Inflammatory macrophage treated with lipopolysaccharide for 4 hours (primary cell): ENCODE measurements around the gene LRP3.
"Not testable (repeated sequence)": the region's sequence is repeated elsewhere in the genome, so short reads cannot be mapped to it uniquely, and the experiment has no call there.

Experiments used
- DNase-seq: peaks from one replicate; pipeline ENCODE4 v3.0.0-alpha.2; 2020

LRP3 gene

DNA sequence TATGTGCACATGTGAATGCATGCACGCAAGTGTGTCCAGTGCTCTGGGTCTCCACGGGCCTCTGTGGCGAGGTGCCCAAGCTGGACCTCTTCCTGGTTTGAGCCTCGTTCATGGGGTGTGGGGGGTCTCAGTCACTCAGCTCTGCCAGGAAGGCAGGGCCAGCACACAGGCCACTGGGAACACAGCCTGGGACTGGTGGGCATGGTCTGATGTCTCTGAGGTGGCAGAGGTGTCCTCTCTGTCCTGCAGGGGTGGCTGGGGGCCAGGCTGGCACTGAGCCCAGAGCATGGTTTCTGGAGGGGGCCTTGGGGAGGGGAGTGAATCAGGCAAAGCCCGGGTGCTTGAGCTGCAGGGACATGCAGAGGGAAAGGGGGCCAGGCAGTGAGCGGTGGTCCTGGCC lies 9.4 kb downstream of the LRP3 start:
- DNase-seq, result no peak

GRCh38 chr19:33204136-33204973 lies 10.2 kb downstream of the LRP3 start:
- no peak for DNase-seq

DNA sequence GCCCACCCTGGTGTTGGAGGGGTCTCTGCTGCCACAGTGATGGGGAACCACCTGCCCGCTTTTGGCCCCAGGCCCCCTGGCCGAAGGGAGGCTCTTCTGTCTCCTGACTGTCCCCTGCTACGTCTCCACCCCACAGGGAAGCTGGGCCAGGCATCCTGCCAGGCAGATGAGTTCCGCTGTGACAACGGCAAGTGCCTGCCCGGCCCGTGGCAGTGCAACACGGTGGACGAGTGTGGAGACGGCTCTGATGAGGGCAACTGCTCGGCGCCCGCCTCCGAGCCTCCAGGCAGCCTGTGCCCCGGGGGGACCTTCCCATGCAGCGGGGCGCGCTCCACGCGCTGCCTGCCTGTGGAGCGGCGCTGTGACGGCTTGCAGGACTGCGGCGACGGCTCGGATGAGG lies 11.0 kb downstream of the LRP3 start:
- no peak for DNase-seq

GRCh38 chr19:33205531-33206260 lies 11.6 kb downstream of the LRP3 start:
- no peak for DNase-seq

GRCh38 chr19:33206261-33207039 lies 12.3 kb downstream of the LRP3 start:
- no peak for DNase-seq

- DNase-seq, result no peak
Measured at GRCh38 chr19:33207040-33207620, 13.0 kb downstream of the LRP3 start.

GRCh38 chr19:33207903-33208302 lies 13.8 kb downstream of the LRP3 start:
- no peak for DNase-seq

GRCh38 chr19:33208371-33208895 lies 14.3 kb downstream of the LRP3 start:
- DNase-seq, result no peak

GRCh38 chr19:33208904-33209849 lies 15.0 kb downstream of the LRP3 start:
- DNase-seq, result no peak

GRCh38 chr19:33209850-33210230 lies 15.7 kb downstream of the LRP3 start:
- DNase-seq, result not testable (repeated sequence)

- DNase-seq, result no peak
Measured at GRCh38 chr19:33210266-33210940, 16.3 kb downstream of the LRP3 start.

GRCh38 chr19:33211794-33212435 lies 17.8 kb downstream of the LRP3 start:
- no peak for DNase-seq

GRCh38 chr19:33212436-33213172 lies 18.5 kb downstream of the LRP3 start:
- no peak for DNase-seq

- DNase-seq, result no peak
Measured at GRCh38 chr19:33214596-33214995, 20.5 kb downstream of the LRP3 start.

GRCh38 chr19:33215438-33216197 lies 21.5 kb downstream of the LRP3 start:
- no peak for DNase-seq

DNA sequence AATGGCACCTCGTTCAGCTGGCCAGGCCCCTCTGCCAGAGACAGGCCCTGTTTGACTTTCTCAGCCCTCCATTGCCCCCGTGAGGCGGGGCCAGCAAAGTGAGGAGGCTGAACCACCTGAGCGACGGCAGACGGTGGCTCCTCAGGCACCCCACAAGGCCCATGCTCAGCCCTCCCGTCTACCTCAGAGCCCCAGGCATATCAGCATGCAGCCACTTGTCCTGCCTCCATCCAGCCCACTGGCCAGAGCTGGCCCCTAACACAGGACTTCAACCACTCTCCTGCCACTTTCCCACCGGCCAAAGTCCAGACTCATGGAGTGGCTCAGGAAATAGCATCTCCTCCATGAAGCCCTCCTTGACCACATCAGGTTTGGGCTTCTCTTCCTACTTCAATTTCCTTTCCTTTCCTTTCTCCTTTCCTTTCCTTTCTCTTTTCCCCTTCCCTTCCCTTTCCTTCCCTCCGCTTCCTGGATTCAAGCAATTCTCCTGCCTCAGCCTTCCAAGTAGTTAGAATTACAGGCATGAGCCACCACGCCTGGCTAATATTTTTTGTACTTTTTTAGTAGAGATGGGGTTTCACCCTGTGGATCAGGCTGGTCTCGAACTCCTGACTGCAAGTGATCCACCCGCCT lies 22.2 kb downstream of the LRP3 start:
- DNase-seq, result no peak

DNA sequence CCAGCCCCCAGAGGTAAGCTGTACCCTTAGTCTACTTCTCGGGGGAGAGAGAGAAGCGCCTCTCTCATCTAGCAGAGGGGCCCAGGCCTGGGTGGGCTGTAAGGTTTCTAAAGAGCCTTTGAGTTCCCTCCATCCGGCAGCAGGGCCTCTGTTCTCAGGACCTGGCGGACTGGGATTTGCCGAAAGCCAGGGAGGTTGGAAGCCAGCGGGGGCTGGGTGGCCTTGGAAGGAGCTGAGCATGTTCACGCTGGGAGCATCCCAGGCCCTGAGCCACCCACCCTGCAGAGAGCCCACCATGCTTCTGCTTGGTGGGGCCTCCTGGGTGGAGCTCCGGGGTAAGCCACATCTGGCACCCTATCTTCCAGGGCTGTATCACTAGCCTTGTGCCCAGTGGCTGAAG lies 23.8 kb downstream of the LRP3 start:
- DNase-seq, result no peak

DNA sequence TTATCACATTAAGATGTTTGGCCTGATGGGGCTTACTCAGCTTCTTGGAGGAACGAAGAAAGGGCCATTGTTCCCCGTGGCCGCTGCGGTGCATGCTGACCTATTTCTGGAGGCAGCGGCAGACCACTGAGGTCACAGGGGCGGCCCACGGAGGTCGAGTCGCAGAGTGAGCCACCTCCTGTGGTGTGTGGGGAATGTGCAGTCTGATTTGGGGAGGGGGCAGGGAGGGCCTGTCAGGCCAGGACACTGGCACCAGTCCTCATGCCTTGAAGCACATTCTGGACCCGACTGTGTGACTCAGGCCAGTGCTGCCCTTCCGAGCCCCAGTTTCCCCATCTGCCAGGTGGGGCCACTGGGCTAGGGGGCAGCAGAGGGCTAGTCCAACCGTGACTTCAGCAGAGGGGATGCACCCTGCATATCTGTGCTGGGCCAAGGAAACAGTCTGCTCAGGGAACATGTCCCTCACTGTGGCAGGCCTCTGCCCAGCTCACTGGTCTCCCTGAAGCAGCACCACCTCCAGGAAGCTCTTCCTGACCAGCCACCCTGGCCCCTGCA lies 25.2 kb downstream of the LRP3 start:
- DNase-seq, result no peak
